Ishikawa (cell line): ENCODE results near the gene HEBP1.

ENCODE experiments used
- CREB1 ChIP-seq: IDR thresholded peaks from 2 replicates; pipeline ENCODE4 v1.6.1; 2012; ENCODE audit warnings: low read depth
- EGR1 ChIP-seq: IDR thresholded peaks from 2 replicates; pipeline ENCODE4 v1.6.1; 2012
- EP300 ChIP-seq: IDR thresholded peaks from 2 replicates; pipeline ENCODE4 v1.6.1; 2012; ENCODE audit warnings: borderline replicate concordance
- TAF1 ChIP-seq: IDR thresholded peaks from 2 replicates; pipeline ENCODE4 v1.6.1; 2012; ENCODE audit warnings: low read depth, mild to moderate bottlenecking
- TEAD4 ChIP-seq: IDR thresholded peaks from 2 replicates; pipeline ENCODE4 v1.6.1; 2012
- YY1 ChIP-seq: IDR thresholded peaks from 2 replicates; pipeline ENCODE4 v1.6.1; 2012; ENCODE audit warnings: low read depth
- TF ChIP-seq, protein P1 (sequence below): IDR thresholded peaks from 2 replicates; pipeline ENCODE4 v1.6.1; 2012
- TF ChIP-seq, protein P2 (sequence below): IDR thresholded peaks from 2 replicates; pipeline ENCODE4 v1.6.1; 2012

DNA sequence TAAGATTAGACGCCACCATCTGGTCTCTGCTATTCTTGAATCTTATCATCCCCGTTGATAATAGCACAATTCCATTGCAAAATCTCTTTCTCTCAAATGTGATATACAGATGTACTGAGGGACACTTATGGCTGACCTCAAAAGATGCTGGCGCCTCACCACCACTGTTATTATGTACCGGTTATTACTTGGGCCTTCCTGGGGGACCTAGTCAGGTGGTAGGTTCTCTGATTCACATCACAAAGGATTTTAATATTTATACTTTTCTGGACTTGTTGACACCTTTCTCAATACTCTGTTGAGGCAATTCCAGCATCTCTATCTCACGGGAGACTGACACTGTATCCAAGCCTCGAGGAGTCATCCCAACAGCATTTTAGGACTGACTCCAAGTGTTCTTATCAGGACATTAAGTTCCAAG is 22.8 kb upstream of the HEBP1 start:
- no peak for TF ChIP-seq YY1
- TF ChIP-seq CREB1 = no peak
- TF ChIP-seq, protein P1, sequence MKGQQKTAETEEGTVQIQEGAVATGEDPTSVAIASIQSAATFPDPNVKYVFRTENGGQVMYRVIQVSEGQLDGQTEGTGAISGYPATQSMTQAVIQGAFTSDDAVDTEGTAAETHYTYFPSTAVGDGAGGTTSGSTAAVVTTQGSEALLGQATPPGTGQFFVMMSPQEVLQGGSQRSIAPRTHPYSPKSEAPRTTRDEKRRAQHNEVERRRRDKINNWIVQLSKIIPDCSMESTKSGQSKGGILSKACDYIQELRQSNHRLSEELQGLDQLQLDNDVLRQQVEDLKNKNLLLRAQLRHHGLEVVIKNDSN = no peak
- TF ChIP-seq, protein P2, sequence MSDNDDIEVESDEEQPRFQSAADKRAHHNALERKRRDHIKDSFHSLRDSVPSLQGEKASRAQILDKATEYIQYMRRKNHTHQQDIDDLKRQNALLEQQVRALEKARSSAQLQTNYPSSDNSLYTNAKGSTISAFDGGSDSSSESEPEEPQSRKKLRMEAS = no peak
- no peak for TF ChIP-seq TEAD4
- TF ChIP-seq TAF1 = no peak
- TF ChIP-seq EGR1 = no peak
- TF ChIP-seq EP300 = no peak
